Measurements from ENCODE around the gene NPHP4. TPM values are rescaled to one million over a fixed set of nuclear protein-coding genes. Genes with fewer than 3 reads are reported as not detected.

NPHP4 gene
- total RNA-seq, 1 donor from 2014 or later = 8.2 TPM

DNA sequence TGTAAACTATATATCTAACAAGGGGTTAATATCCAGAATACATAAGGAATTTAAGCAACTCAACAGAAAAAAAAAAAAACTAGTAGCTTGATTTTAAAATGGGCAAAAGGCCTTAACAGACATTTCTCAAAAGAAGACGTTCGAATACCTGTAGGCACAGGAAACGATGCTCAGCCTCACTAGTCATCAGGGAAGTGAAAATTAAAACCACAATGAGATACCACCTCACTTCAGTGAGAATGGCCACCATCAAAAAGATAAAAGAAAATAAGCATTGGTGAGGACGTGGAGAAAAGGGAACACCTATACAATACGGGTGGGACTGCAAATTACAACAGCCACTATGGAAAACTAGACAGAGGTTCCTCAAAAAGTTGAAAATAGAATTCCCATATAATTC, 37.3 kb downstream of the NPHP4 start:
- peaks cover 12 to 28% of the 10 kb centered on the region in 2 donors for H3K36me3 ChIP-seq

DNA sequence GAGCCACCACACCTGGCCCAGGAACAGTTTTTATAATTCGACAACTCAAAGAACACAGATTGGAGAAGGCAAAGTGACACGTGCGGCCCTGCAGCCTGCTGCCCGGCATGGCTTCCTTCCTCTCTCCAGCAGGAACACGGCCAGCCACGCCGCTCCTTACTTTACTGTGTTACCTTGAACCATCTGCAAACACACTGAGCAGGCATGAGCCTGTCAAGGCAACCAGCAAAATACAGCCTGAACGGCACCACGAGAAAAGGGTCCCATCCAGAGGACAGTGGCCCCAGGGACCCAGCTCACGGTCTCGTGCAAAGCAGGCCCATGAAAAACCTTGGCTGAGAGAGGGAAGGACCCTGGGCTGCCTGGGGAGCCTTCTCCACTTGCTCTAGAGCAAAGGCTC, 38.8 kb downstream of the NPHP4 start:
- Histone ChIP-seq H3K4me1 (no peaks in the 10 kb centered on the region), H3K27me3 (no peaks in the 10 kb centered on the region), H3K27ac (no peak overlapping the region), H3K9me3 (no peaks in the 10 kb centered on the region), H3K36me3 (peaks cover 12 to 26% of the 10 kb centered on the region in 2 donors), H3K4me3 (no peak overlapping the region)
- TF ChIP-seq, protein P1, sequence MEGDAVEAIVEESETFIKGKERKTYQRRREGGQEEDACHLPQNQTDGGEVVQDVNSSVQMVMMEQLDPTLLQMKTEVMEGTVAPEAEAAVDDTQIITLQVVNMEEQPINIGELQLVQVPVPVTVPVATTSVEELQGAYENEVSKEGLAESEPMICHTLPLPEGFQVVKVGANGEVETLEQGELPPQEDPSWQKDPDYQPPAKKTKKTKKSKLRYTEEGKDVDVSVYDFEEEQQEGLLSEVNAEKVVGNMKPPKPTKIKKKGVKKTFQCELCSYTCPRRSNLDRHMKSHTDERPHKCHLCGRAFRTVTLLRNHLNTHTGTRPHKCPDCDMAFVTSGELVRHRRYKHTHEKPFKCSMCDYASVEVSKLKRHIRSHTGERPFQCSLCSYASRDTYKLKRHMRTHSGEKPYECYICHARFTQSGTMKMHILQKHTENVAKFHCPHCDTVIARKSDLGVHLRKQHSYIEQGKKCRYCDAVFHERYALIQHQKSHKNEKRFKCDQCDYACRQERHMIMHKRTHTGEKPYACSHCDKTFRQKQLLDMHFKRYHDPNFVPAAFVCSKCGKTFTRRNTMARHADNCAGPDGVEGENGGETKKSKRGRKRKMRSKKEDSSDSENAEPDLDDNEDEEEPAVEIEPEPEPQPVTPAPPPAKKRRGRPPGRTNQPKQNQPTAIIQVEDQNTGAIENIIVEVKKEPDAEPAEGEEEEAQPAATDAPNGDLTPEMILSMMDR (IDR thresholded peaks at IDR 0.05) = no peak
- DNase-seq (ENCODE audit: low spot score in 2 of 2) = peak in 1 of 2 donors; percentile 38
- intact Hi-C loops (cut with DNase I) = no loop called here

More for the DNA sequence above, 37.3 kb downstream of the NPHP4 start:
- no peaks in the 10 kb centered on the region for H3K27me3 ChIP-seq
- no peak for DNase-seq (ENCODE audit: low spot score in 2 of 2)
- no peak overlapping the region for H3K27ac ChIP-seq
- H3K9me3 ChIP-seq = no peaks in the 10 kb centered on the region
- intact Hi-C loops (cut with DNase I) = no loop called here
- no peaks in the 10 kb centered on the region for H3K4me1 ChIP-seq
- no peak overlapping the region for H3K4me3 ChIP-seq
- TF ChIP-seq, protein P1 (IDR thresholded peaks at IDR 0.05) = no peak

DNA sequence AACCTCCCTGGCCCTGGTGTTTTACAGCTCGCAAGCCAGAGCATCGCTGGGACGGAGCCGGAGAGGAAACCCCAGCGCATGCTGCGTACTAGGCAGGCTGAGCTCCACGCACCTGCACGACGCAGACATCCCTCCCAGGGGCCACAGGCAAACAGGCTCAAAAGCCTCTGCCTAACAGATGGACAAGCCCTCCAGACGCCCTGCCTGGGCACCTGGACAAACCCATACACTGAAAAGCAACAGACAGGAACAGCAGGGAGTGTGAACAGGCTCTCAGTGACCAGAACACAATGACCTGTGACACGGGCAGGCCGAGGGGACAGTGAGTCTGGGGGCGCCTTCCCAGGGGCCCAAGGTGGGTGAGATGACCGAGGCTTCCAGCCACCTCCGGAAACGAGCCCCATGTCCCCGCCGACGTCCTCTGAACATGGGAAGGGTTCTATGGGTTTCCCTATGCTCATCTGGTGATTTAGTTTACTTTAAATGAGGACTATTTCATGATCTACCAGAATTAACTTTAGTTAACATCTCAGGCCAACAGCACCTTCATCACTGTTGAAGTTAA, 40.3 kb downstream of the NPHP4 start:
- TF ChIP-seq, protein P1 (IDR thresholded peaks at IDR 0.05) = no peak
- no peak overlapping the region for H3K27ac ChIP-seq
- no peaks in the 10 kb centered on the region for H3K4me1 ChIP-seq
- peaks cover 10 to 32% of the 10 kb centered on the region in 2 donors for H3K36me3 ChIP-seq
- H3K4me3 ChIP-seq = no peak overlapping the region
- H3K9me3 ChIP-seq = no peaks in the 10 kb centered on the region
- peak in 1 of 2 donors; percentile 40 for DNase-seq (ENCODE audit: low spot score in 2 of 2)
- intact Hi-C loops (cut with DNase I) = no loop called here
- no peaks in the 10 kb centered on the region for H3K27me3 ChIP-seq

DNA sequence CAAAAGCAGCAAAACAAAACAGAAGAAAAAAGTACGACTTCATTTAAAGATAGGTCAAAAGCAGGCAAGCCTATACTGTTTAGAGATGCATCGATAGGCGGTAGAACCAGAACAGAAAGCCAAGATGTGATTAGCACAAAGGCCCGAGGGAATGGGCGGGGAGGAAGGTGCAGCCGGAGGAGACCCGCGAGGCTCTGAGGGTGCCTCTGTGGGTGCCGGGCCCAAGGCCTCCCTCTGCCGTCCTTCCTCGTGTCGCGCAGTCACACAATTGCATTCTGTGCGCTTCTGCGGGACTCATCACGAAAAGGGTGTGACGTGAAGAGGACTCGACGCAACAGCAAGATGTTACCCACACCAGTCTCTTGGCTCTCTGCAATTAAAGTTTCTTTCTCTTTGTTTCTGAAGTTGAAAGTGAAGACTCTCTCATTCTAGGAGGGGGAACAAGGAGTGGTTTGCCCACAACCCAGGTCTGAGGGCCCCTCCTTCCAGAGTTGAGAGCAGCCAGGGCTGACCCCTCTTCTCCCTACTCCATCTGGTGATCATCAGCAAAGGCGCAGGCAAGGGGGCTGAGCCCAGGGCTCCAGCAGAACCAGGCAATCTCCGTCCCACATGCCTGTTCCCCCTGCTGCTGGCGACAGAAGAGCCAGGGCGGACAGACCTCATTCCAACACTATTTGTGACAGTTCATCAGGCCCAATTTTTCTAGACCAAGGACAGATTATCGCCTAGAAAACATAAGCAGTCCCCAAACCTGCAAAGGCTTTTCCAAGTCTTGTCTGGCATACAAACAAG, 41.0 kb downstream of the NPHP4 start:
- Histone ChIP-seq H3K36me3 (peaks cover 17 to 32% of the 10 kb centered on the region in 2 donors), H3K4me3 (no peak overlapping the region), H3K4me1 (no peaks in the 10 kb centered on the region), H3K27me3 (no peaks in the 10 kb centered on the region), H3K9me3 (no peaks in the 10 kb centered on the region), H3K27ac (no peak overlapping the region)
- TF ChIP-seq, protein P1 (IDR thresholded peaks at IDR 0.05) = no peak
- peak in 1 of 2 donors; percentile 46 for DNase-seq (ENCODE audit: low spot score in 2 of 2)
- intact Hi-C loops (cut with DNase I) = no loop called here

DNA sequence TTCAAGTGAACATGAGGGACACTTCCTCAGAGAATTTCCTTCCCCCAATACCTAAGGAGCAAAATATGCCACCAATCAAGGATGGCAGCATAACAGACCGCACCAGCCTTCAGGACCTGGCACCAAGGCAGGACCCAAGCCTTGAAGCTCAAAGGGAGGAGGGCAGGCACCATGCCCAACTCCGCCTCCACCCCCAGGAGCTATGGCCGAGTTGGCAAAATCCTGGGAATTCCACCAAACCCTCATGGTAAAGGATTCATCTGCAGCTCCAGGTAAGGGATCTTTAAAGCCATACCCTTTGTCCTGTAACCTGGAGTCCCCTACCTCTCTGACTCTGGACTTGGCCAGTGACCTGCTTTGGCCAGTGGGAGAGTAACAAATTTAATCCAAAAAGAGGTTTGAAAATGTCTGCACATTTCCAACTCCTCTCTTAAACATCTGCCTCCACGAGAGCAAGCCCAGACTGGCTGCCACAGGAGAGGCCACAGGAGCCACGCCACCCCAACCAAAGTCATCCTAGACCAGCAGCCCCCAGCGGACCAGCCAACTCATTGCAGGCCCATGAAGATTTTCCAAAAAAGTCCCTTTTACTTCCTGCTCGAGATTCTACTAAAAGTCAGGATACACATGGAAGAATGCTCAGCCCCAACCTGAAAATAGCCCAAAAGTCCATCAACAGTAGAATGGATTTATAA, 41.9 kb downstream of the NPHP4 start:
- DNase-seq (ENCODE audit: low spot score in 2 of 2) = peak in 1 of 2 donors; percentile 24
- peaks cover 17 to 39% of the 10 kb centered on the region in 2 donors for H3K36me3 ChIP-seq

More for the DNA sequence above, 41.9 kb downstream of the NPHP4 start:
- no peaks in the 10 kb centered on the region for H3K27me3 ChIP-seq
- H3K4me3 ChIP-seq = no peak overlapping the region
- intact Hi-C loops (cut with DNase I) = no loop called here
- no peaks in the 10 kb centered on the region for H3K9me3 ChIP-seq
- no peaks in the 10 kb centered on the region for H3K4me1 ChIP-seq
- TF ChIP-seq, protein P1 (IDR thresholded peaks at IDR 0.05) = no peak
- no peak overlapping the region for H3K27ac ChIP-seq
